Measurements from ENCODE around the gene ATP13A5. TPM values are rescaled to one million over a fixed set of nuclear protein-coding genes. Genes with fewer than 3 reads are reported as not detected.

Gene ATP13A5
- total RNA-seq: under 1 TPM in 1 of 2 donors, not detected in 1; 0.59 TPM
- not detected for polyA plus RNA-seq (2013, experiment 1 of 2)
- polyA plus RNA-seq (2013, experiment 2 of 2): not detected
- long read RNA-seq, experiment 1: 0 reads
- long read RNA-seq, experiment 2: 0 reads
- long read RNA-seq, experiment 3, partial matches to known transcripts: 0 of 4 reads
- long read RNA-seq, experiment 3, other reads (novel, unspliced or antisense): 4 of 4 reads
- long read RNA-seq, experiment 4, partial matches to known transcripts: 0 of 1 reads
- long read RNA-seq, experiment 4, other reads (novel, unspliced or antisense): 1 of 1 reads

- H3K4me3 Mint-ChIP-seq: no peak within 1 kb of the TSS
- Histone ChIP-seq H3K4me1 (ENCODE audit: control insufficient read depth, insufficient read depth, low read length) (peaks cover 10% of the 10 kb centered on the region), H3K9me3 (ENCODE audit: control insufficient read depth, low read length) (no peaks in the 10 kb centered on the region), H3K9ac (ENCODE audit: extremely low read depth, low read length, poor library complexity, severe bottlenecking) (no peak within 1 kb of the TSS), H3K27ac (ENCODE audit: low read depth, low read length) (peak within 1 kb of the TSS; percentile 6), H3K4me3 (ENCODE audit: low read length) (peak within 1 kb of the TSS; percentile 39), H3K27me3 (ENCODE audit: control insufficient read depth, insufficient read depth, low read length, poor library complexity, severe bottlenecking) (no peaks in the 10 kb centered on the region), H3K36me3 (ENCODE audit: control insufficient read depth, insufficient read depth, low read length) (no peaks in the 10 kb centered on the region)
- peaks cover 6% of the 10 kb centered on the region for H3K27me3 Mint-ChIP-seq (ENCODE audit: insufficient read depth)
- WGBS, 2 experiments (ENCODE audit: insufficient coverage in 1 of 2, insufficient read length in 1 of 2): 59% methylated on average over 5 to 6 of the region's 6 CpGs
- H3K27ac Mint-ChIP-seq: peak within 1 kb of the TSS; percentile 0
- H3K9me3 Mint-ChIP-seq: no peaks in the 10 kb centered on the region
- no peak for TF ChIP-seq CTCF (conservative IDR thresholded peaks at IDR 0.05)
- no peak for DNase-seq
- H3K36me3 Mint-ChIP-seq (ENCODE audit: low read depth): no peaks in the 10 kb centered on the region
- H3K4me1 Mint-ChIP-seq: peaks cover 37% of the 10 kb centered on the region
Measured at GRCh38 chr3:193378706-193379105, at the start of gene ATP13A5. ATP13A5 (minus strand) TSS chr3:193378753; CDS start chr3:193378725, 28 bp downstream.

- Mint-ChIP-seq H3K9me3 (peaks cover 49% of the 10 kb centered on the region), H3K27ac (no peak overlapping the region), H3K36me3 (ENCODE audit: low read depth) (no peaks in the 10 kb centered on the region), H3K4me1 (no peaks in the 10 kb centered on the region), H3K4me3 (no peak overlapping the region), H3K27me3 (ENCODE audit: insufficient read depth) (no peaks in the 10 kb centered on the region)
- no peak for TF ChIP-seq CTCF (conservative IDR thresholded peaks at IDR 0.05)
- WGBS, 2 experiments (ENCODE audit: insufficient coverage in 1 of 2, insufficient read length in 1 of 2): 90 to 100% methylated on average over 2 to 4 of the region's 4 CpGs
- Histone ChIP-seq H3K9ac (ENCODE audit: extremely low read depth, low read length, poor library complexity, severe bottlenecking) (no peak overlapping the region), H3K9me3 (ENCODE audit: control insufficient read depth, low read length) (peaks cover 37% of the 10 kb centered on the region), H3K4me3 (ENCODE audit: low read length) (no peak overlapping the region), H3K36me3 (ENCODE audit: control insufficient read depth, insufficient read depth, low read length) (no peaks in the 10 kb centered on the region), H3K4me1 (ENCODE audit: control insufficient read depth, insufficient read depth, low read length) (no peaks in the 10 kb centered on the region), H3K27me3 (ENCODE audit: control insufficient read depth, insufficient read depth, low read length, poor library complexity, severe bottlenecking) (no peaks in the 10 kb centered on the region), H3K27ac (ENCODE audit: low read depth, low read length) (no peak overlapping the region)
- DNase-seq: no peak
Measured at GRCh38 chr3:193418576-193419373, 40.2 kb upstream of the ATP13A5 start.

GRCh38 chr3:193416629-193417028 lies 38.1 kb upstream of the ATP13A5 start:
- no peaks in the 10 kb centered on the region for H3K36me3 Mint-ChIP-seq (ENCODE audit: low read depth)
- DNase-seq: no peak
- no peaks in the 10 kb centered on the region for H3K4me1 Mint-ChIP-seq
- Histone ChIP-seq H3K36me3 (ENCODE audit: control insufficient read depth, insufficient read depth, low read length) (no peaks in the 10 kb centered on the region), H3K4me3 (ENCODE audit: low read length) (no peak overlapping the region), H3K4me1 (ENCODE audit: control insufficient read depth, insufficient read depth, low read length) (no peaks in the 10 kb centered on the region), H3K27ac (ENCODE audit: low read depth, low read length) (no peak overlapping the region), H3K9me3 (ENCODE audit: control insufficient read depth, low read length) (peaks cover 48% of the 10 kb centered on the region), H3K9ac (ENCODE audit: extremely low read depth, low read length, poor library complexity, severe bottlenecking) (no peak overlapping the region), H3K27me3 (ENCODE audit: control insufficient read depth, insufficient read depth, low read length, poor library complexity, severe bottlenecking) (no peaks in the 10 kb centered on the region)
- H3K27ac Mint-ChIP-seq: no peak overlapping the region
- no peaks in the 10 kb centered on the region for H3K27me3 Mint-ChIP-seq (ENCODE audit: insufficient read depth)
- H3K4me3 Mint-ChIP-seq: no peak overlapping the region
- no peak for TF ChIP-seq CTCF (conservative IDR thresholded peaks at IDR 0.05)
- 100% methylated on average over 2 of the region's 2 CpGs for WGBS, 2 experiments (ENCODE audit: insufficient coverage in 1 of 2, insufficient read length in 1 of 2)
- H3K9me3 Mint-ChIP-seq: peaks cover 58% of the 10 kb centered on the region

Measured in endodermal cell (in vitro differentiated cells).